A673 (cell line): Measurements from ENCODE around the gene BARHL2. TPM values are rescaled to one million over a fixed set of nuclear protein-coding genes. Genes with fewer than 3 reads are reported as not detected.

ENCODE experiments used
- BruUV-seq: library from RNA; stranded (reverse); fragments of 400-500 nt; replicated peaks from 2 replicates; lab custom pipeline; 2021; lab: Mats Ljungman, UMichigan
- CTCF ChIA-PET: fragments of 300-600 bp; sonication (Branson Sonifier 250); formaldehyde crosslinking; loops from one replicate; lab custom pipeline; 2022; ENCODE audit warnings: antibody characterized with exemption; lab: Charles Lee
- POLR2A ChIA-PET: fragments of 300-600 bp; sonication (Branson Sonifier 250); formaldehyde crosslinking; loops from one replicate; lab custom pipeline; 2022; ENCODE audit warnings: antibody characterized with exemption; ENCODE audit not compliant: low non-redundant PET; lab: Charles Lee
- DNase-seq: peaks from one replicate; pipeline ENCODE4 v3.0.0-alpha.2; 2015; ENCODE audit warnings: low spot score
- H3K27ac ChIP-seq: fragments of 200-600 bp; sonication (generic); 2 replicates; pipeline ENCODE4 v1.5.1; 2016; ENCODE audit warnings: mixed run types, low read depth, mild to moderate bottlenecking, mixed read lengths, antibody characterized with exemption, low read length; ENCODE audit not compliant: poor library complexity, severe bottlenecking
- H3K27me3 ChIP-seq: fragments of 200-600 bp; sonication (generic); replicated peaks from 2 replicates; pipeline ENCODE4 v1.6.1; 2017; ENCODE audit warnings: mixed run types, low read depth, mild to moderate bottlenecking, mixed read lengths, antibody characterized with exemption, low read length; ENCODE audit not compliant: insufficient read depth, poor library complexity
- H3K36me3 ChIP-seq: fragments of 200-600 bp; sonication (generic); 2 replicates; pipeline ENCODE4 v1.6.1; 2016; ENCODE audit warnings: mixed run types, mild to moderate bottlenecking, mixed read lengths, antibody characterized with exemption, low read length; ENCODE audit not compliant: insufficient read depth, poor library complexity, severe bottlenecking
- H3K4me1 ChIP-seq: fragments of 200-600 bp; sonication (generic); 2 replicates; pipeline ENCODE4 v1.6.1; 2017; ENCODE audit warnings: mixed run types, mild to moderate bottlenecking, mixed read lengths, antibody characterized with exemption, low read length; ENCODE audit not compliant: insufficient read depth, poor library complexity, severe bottlenecking
- H3K4me3 ChIP-seq: fragments of 200-600 bp; sonication (generic); 2 replicates; pipeline ENCODE4 v1.5.1; 2016; ENCODE audit warnings: low read depth, mixed run types, mild to moderate bottlenecking, mixed read lengths, low read length; ENCODE audit not compliant: poor library complexity, severe bottlenecking
- H3K9me3 ChIP-seq: fragments of 200-600 bp; sonication (generic); 2 replicates; pipeline ENCODE4 v1.6.1; 2016; ENCODE audit warnings: mixed run types, low read depth, mild to moderate bottlenecking, mixed read lengths, antibody characterized with exemption, low read length; ENCODE audit not compliant: poor library complexity, severe bottlenecking
- CTCF ChIP-seq: fragments of 300-800, 200-600 bp; sonication (generic); conservative IDR thresholded peaks from 2 replicates; pipeline ENCODE4 v1.5.1; 2017; ENCODE audit warnings: low read depth, mild to moderate bottlenecking, antibody characterized with exemption, low read length, moderate library complexity, mixed read lengths
- EZH2 ChIP-seq: fragments of 200-600 bp; sonication (generic); IDR thresholded peaks from 2 replicates; pipeline ENCODE4 v1.6.1; 2017; ENCODE audit warnings: borderline replicate concordance, low read depth, mild to moderate bottlenecking, mixed read lengths, antibody characterized with exemption, low read length; ENCODE audit not compliant: poor library complexity, severe bottlenecking
- intact Hi-C: fragments of 100-400 bp; cut with micrococcal nuclease; formaldehyde crosslinking; loops from one replicate; pipeline ENCODE4 v1.10.0; 2022; ENCODE audit not compliant: unreplicated experiment
- total RNA-seq: library from RNA; stranded (reverse); gene quantifications from 2 replicates; pipeline ENCODE4 v1.2.3, GENCODE V29; 2021

BARHL2 gene
- total RNA-seq, 1 experiment from 2014 or later: 120 TPM

- TF ChIP-seq CTCF (no peak), EZH2 (no peak)
- BruUV-seq: no TSS peak
- Histone ChIP-seq H3K4me1 (peaks cover 38% of the 10 kb centered on the region), H3K27ac (no peak overlapping the region), H3K36me3 (no peaks in the 10 kb centered on the region), H3K27me3 (no peaks in the 10 kb centered on the region), H3K9me3 (no peaks in the 10 kb centered on the region), H3K4me3 (peak overlapping the region; percentile 53)
- intact Hi-C loops: loop anchor here (5.0 to 10.0 kb wide), 5 partner anchors 127 to 678 kb away; no protein-coding TSS in a partner anchor
- peak; percentile 70 for DNase-seq
- ChIA-PET POLR2A (no interaction called here), CTCF (no interaction called here)
Observed at GRCh38 chr1:90724926-90725656, 8.0 kb upstream of the BARHL2 start.

- ChIA-PET POLR2A (no interaction called here), CTCF (interaction anchor here (1.1 to 1.3 kb wide), 2 partner anchors 240 to 441 kb away, joined by 3 to 10 read pairs; no protein-coding TSS in a partner anchor)
- no TSS peak for BruUV-seq
- Histone ChIP-seq H3K9me3 (no peaks in the 10 kb centered on the region), H3K27me3 (no peaks in the 10 kb centered on the region), H3K4me1 (peaks cover 33% of the 10 kb centered on the region), H3K4me3 (peak overlapping the region; percentile 53), H3K27ac (no peak overlapping the region), H3K36me3 (no peaks in the 10 kb centered on the region)
- no peak for DNase-seq
- intact Hi-C loops: loop anchor here (5.0 to 10.0 kb wide), 5 partner anchors 128 to 677 kb away; no protein-coding TSS in a partner anchor
- TF ChIP-seq CTCF (no peak), EZH2 (no peak)
Observed at GRCh38 chr1:90724361-90724760, 7.3 kb upstream of the BARHL2 start.

- ChIA-PET CTCF (interaction anchor here (0.6 to 1.3 kb wide), 4 partner anchors 145 to 442 kb away, joined by 3 to 10 read pairs (median 4); no protein-coding TSS in a partner anchor), POLR2A (interaction anchor here (0.5 kb wide), 1 partner anchor 611 kb away, joined by 6 read pairs; no protein-coding TSS in a partner anchor)
- intact Hi-C loops: loop anchor here (1.0 to 10.0 kb wide), 6 partner anchors 129 to 676 kb away; no protein-coding TSS in a partner anchor
- no TSS peak for BruUV-seq
- Histone ChIP-seq H3K4me1 (peaks cover 33% of the 10 kb centered on the region), H3K27ac (no peak overlapping the region), H3K4me3 (peak overlapping the region; percentile 53), H3K27me3 (no peaks in the 10 kb centered on the region), H3K9me3 (no peaks in the 10 kb centered on the region), H3K36me3 (no peaks in the 10 kb centered on the region)
- peak; percentile 83 for TF ChIP-seq CTCF
- no peak for TF ChIP-seq EZH2
- DNase-seq: peak; percentile 81
Observed at GRCh38 chr1:90723590-90724108, 6.5 kb upstream of the BARHL2 start.
